ENCODE results near the gene MORC2. TPM values are rescaled to one million over a fixed set of nuclear protein-coding genes. Genes with fewer than 3 reads are reported as not detected.

MORC2 gene
- total and polyA plus RNA-seq, 2 of the 13 experiments (the other 11 are each of a cell fraction or from before 2014, with no cell fraction given), result 11.9 to 18.3 TPM

DNA sequence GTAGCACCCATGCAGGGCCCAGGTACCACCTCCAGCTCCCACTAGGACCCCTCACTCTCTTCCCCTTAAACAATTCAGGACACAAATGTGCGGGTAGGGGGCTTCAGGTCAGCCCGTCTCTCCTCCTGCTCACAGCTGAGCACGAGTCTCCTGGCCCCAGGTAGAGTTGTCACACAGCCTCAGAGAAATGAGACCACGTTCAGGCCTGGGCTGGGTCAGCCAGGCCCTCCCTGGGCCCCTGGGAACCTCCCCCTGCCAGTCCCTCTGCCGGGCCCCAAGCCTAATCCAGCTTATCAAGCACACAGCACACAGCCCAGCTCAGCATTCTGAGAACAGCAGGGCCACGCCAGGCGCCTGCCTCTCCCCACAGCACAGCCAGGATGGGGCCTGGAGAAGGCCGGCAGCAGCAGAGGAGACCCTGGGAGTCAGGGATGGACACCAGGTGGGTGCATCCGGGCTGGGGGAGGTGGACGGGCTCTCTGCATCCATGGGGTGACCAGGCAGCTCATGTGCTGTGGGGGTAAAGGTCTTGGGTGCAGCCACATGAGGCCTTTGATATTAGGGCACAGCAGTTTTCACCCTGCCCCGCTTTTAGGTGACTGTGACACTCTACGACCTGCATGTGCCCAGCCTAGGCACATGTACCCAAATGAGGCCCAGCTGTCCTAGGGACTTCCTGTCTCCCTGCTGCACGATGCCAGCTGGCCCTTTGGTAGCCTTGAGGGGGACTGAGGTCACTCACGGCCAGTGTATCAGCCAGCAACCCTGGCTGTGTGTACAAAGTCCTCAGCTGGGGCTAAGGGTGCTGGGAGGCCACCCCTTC, 87.0 kb downstream of the MORC2 start:
- 0% methylated on average over 2 of the region's 14 CpGs for WGBS (ENCODE audit: low lambda C conversion rate)
- ChIA-PET CTCF (ENCODE audit: low intra/inter-chr PET ratio, low total read pairs) (no interaction called here), POLR2A (interaction anchor here (0.6 to 1.1 kb wide), 3 partner anchors 9 to 87 kb away, joined by 3 to 7 read pairs (median 4); partner anchors contain the start of genes MORC2 and TUG1)
- Histone ChIP-seq H3K4me1 (ENCODE audit: insufficient read depth, low read length) (peaks cover 58% of the 10 kb centered on the region), H3K27ac (ENCODE audit: extremely low read length, insufficient read depth, low read length) (peak overlapping the region; percentile 67), H3K9me3 (ENCODE audit: low read length) (no peaks in the 10 kb centered on the region), H3K79me2 (ENCODE audit: insufficient read depth, low read length) (no peaks in the 10 kb centered on the region), H3K4me2 (ENCODE audit: low read depth, low read length) (peak overlapping the region; percentile 93), H3K36me3 (replicated peaks in 1 of 2; ENCODE audit: control insufficient read depth in 1 of 2, insufficient read depth in 2 of 2, low read length in 2 of 2) (no peaks in the 10 kb centered on the region), H4K20me1 (ENCODE audit: insufficient read depth, low read length) (no peaks in the 10 kb centered on the region), H3K4me3 (replicated peaks in 1 of 3; ENCODE audit: insufficient read depth in 1 of 3, low read depth in 2 of 3, low read length in 3 of 3) (peak overlapping the region; percentile 32 to 64 (median 42); a peak in 5 of 6 replicates), H3K9ac (ENCODE audit: insufficient read depth, low read depth, low read length) (peak overlapping the region; percentile 51), H3K27me3 (ENCODE audit: control insufficient read depth in 1 of 2, insufficient read depth in 2 of 2, low read length in 2 of 2) (peaks cover 0 to 9% of the 10 kb centered on the region in 2 experiments; a peak in 3 of 5 replicates), H2AFZ (ENCODE audit: low read length) (no peak overlapping the region)
- in situ Hi-C loops (cut with HindIII; ENCODE audit: extremely low pct_ligation_motif_present, low pct_unique_long_range_greater_than_20kb) (no loop called here), intact Hi-C loops (cut with micrococcal nuclease; ENCODE audit: unreplicated experiment) (loop anchor here (5.0 kb wide), 1 partner anchor 119 kb away; no protein-coding TSS in a partner anchor)
- FAIRE-seq (peak; percentile 40), ATAC-seq (peak; percentile 84), DNase-seq (ENCODE audit: low spot score) (peak; percentile 46)
- no TSS peak for BruUV-seq (replicated peaks)
- no peak for TF ChIP-seq JARID2 (CRISPR knock-in tag; IDR thresholded peaks at IDR 0.05; ENCODE audit: insufficient replicate concordance)
- no peak for TF ChIP-seq FOSL2 (CRISPR knock-in tag; IDR thresholded peaks at IDR 0.05)
- TF ChIP-seq ZNF644 (CRISPR knock-in tag; IDR thresholded peaks at IDR 0.05; ENCODE audit: low read depth), result peak; percentile 39; the same call in 1 of the 2 replicates
- no peak for TF ChIP-seq RBM39 (IDR thresholded peaks at IDR 0.05; ENCODE audit: low read depth, low read length, poor library complexity, severe bottlenecking)
- TF ChIP-seq ESRRA (CRISPR knock-in tag; IDR thresholded peaks at IDR 0.05; ENCODE audit: low read depth), result peak; percentile 84; the same call in 1 of the 2 replicates
- no peak for TF ChIP-seq ISL2 (CRISPR knock-in tag; IDR thresholded peaks at IDR 0.05)
- TF ChIP-seq NFIB (CRISPR knock-in tag; IDR thresholded peaks at IDR 0.05; ENCODE audit: borderline replicate concordance), result no peak
- 0 out of 2 replicates have a peak, but pooled peaks have one; percentile 42 for TF ChIP-seq ZNF264 (CRISPR knock-in tag; IDR thresholded peaks at IDR 0.05)
- TF ChIP-seq EHMT2 (IDR thresholded peaks at IDR 0.05; ENCODE audit: borderline replicate concordance, low read depth, low read length), result no peak
- TF ChIP-seq ZNF619 (CRISPR knock-in tag; IDR thresholded peaks at IDR 0.05), result no peak
- TF ChIP-seq MTA3 (CRISPR knock-in tag; IDR thresholded peaks at IDR 0.05), result no peak
- no peak; the same call in 1 of the 2 replicates for TF ChIP-seq HES4 (CRISPR knock-in tag; IDR thresholded peaks at IDR 0.05; ENCODE audit: borderline replicate concordance)
- TF ChIP-seq NR2F2 (IDR thresholded peaks at IDR 0.05; ENCODE audit: borderline replicate concordance, low read depth), result no peak; the same call in 1 of the 2 replicates
- no peak; the same call in 1 of the 2 replicates for TF ChIP-seq BCL6 (CRISPR knock-in tag; IDR thresholded peaks at IDR 0.05)
- TF ChIP-seq, protein P1, sequence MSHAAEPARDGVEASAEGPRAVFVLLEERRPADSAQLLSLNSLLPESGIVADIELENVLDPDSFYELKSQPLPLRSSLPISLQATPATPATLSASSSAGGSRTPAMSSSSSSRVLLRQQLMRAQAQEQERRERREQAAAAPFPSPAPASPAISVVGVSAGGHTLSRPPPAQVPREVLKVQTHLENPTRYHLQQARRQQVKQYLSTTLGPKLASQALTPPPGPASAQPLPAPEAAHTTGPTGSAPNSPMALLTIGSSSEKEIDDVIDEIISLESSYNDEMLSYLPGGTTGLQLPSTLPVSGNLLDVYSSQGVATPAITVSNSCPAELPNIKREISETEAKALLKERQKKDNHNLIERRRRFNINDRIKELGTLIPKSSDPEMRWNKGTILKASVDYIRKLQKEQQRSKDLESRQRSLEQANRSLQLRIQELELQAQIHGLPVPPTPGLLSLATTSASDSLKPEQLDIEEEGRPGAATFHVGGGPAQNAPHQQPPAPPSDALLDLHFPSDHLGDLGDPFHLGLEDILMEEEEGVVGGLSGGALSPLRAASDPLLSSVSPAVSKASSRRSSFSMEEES (CRISPR knock-in tag; IDR thresholded peaks at IDR 0.05), result no peak
- TF ChIP-seq ZNF740 (CRISPR knock-in tag; IDR thresholded peaks at IDR 0.05), result no peak
- no peak for TF ChIP-seq ZNF343 (CRISPR knock-in tag; IDR thresholded peaks at IDR 0.05)
- no peak for TF ChIP-seq TRAFD1 (CRISPR knock-in tag; IDR thresholded peaks at IDR 0.05; ENCODE audit: borderline replicate concordance)
- TF ChIP-seq CAMTA2 (CRISPR knock-in tag; IDR thresholded peaks at IDR 0.05; ENCODE audit: borderline replicate concordance), result 0 out of 2 replicates have a peak, but pooled peaks have one; percentile 18
- TF ChIP-seq STAG1 (CRISPR knock-in tag; IDR thresholded peaks at IDR 0.05), result no peak
- no peak for TF ChIP-seq CHD4 (IDR thresholded peaks at IDR 0.05; ENCODE audit: borderline replicate concordance, low read length)

All from HepG2 (cell line).